CD4-positive, alpha-beta T cell treated with Interleukin-1 beta for 1 hour (primary cell): ENCODE data around the gene SEMA6D.

Source experiments
- DNase-seq, 2 donors: peaks; one replicate each; pipeline ENCODE4 v3.0.0-alpha.2; 2020 to 2022

The SEMA6D gene

GRCh38 chr15:47717036-47717612 lies at the start of gene SEMA6D:
Gene SEMA6D, plus strand, starts transcription at chr15:47717505. Its CDS starts 42,294 bp downstream, at chr15:47759799.
- no peak for DNase-seq

GRCh38 chr15:47669221-47669620 lies 48.1 kb upstream of the SEMA6D start:
- no peak for DNase-seq

DNA sequence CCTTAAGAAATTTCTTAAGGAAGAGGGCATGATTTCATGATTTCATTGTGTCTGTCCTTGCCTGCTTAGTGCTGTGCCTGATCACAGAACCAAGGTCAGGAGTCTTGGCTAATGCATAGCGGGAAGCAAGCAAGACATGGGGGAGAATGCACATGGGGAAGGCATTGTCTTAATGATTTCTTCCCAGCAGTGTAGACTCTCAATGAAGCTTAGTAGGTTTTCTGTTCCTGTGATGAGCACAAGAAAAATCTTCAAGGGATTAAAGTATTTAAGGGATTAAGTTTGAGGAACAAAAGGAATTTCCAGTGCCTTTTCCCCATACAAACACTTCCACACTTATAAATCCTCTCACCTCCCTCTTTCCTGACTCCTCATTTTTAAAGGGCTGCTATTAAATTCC lies 46.9 kb upstream of the SEMA6D start:
- no peak for DNase-seq

- no peak for DNase-seq
Observed at GRCh38 chr15:47673232-47673761, 44.0 kb upstream of the SEMA6D start.

- no peak for DNase-seq
Observed at GRCh38 chr15:47674586-47675232, 42.6 kb upstream of the SEMA6D start.

DNA sequence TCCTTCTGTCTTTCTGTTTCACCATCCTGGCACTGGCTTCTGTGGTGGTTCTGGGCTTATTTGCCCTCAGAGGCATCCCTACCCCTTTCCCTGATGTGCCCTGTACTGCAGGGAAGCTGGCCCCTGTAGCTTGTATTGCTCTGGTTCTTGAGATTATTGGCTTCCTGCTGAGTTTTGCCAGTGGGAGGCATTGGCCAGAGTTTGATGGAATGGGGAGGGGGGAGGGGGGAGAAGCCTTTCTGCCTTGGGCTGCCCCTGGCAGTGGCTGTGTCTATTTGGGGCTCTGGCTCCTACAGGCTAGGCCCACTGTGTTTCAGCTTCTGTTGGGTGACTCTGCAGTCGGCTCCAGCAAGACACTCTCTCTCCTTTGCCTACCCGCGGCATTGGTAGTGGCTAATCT lies 41.6 kb upstream of the SEMA6D start:
- DNase-seq: no peak

DNA sequence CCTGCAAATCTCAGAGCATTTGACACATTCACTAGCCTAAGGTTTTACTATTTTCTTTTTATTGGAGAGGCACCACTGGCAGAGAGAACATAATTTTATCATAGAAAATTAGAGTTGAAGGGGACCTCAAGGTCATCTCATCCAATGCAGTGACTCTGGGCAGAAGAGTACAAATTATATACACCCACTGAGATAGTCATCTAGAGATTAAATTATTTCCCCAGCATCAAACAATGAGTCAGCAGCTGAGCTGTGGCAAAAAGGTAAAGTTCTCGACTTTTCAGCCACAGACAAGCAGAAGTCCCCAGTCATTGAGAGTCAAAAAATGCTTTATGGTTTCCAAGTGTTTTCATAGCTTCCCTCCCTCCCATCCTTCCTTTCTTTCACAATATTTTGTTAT lies 39.3 kb upstream of the SEMA6D start:
- no peak for DNase-seq

- no peak for DNase-seq
Observed at GRCh38 chr15:47682661-47683060, 34.6 kb upstream of the SEMA6D start.

- no peak for DNase-seq
Observed at GRCh38 chr15:47685141-47685870, 32.0 kb upstream of the SEMA6D start.

DNA sequence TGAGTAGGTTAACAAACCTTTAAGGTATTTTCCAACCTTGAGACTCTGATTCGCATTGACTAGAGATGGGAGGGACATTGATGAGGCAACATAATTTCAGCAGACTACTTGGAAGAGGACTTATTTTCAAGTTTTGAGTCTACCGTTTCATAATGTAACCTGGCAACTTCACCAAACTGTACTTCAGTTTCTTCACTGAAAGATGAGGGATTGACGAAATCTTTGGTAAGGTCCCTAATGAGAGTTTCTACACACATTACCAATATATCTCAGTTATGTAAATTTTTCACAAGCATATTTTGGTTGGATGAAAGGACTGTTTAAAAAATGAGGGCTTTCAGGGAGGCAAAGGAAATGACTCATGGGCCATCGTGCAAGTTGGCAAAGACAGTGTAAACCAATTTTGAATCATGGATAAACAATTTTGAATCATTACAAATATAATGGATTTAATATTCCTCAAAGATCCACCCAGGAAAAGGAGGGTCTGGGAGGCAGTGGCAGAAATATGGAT lies 28.7 kb upstream of the SEMA6D start:
- no peak for DNase-seq

DNA sequence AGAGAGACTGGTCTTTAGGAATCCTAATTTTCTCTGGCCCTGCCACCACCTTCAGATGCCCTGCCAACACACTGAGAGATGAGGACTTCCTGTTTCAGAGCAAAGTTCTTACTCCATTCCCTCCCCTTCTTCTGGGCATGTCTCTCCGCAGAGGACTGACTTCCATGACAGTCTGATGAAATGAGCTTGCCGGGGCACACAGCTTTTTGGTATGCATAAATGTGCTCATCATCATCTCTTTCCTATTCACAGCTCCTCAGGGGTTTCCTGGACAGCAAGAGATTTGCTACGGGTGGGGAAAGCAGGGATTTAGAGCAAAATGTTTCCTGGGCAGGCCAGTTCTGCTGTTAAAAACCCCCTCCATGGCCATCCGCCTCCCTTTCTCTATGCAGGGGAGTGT lies 27.6 kb upstream of the SEMA6D start:
- no peak for DNase-seq

- DNase-seq: no peak
Observed at GRCh38 chr15:47691882-47692281, 25.4 kb upstream of the SEMA6D start.

GRCh38 chr15:47696351-47696750 lies 21.0 kb upstream of the SEMA6D start:
- DNase-seq: no peak

- no peak for DNase-seq
Observed at GRCh38 chr15:47705281-47705997, 11.9 kb upstream of the SEMA6D start.

GRCh38 chr15:47707391-47707790 lies 9.9 kb upstream of the SEMA6D start:
- DNase-seq: no peak

DNA sequence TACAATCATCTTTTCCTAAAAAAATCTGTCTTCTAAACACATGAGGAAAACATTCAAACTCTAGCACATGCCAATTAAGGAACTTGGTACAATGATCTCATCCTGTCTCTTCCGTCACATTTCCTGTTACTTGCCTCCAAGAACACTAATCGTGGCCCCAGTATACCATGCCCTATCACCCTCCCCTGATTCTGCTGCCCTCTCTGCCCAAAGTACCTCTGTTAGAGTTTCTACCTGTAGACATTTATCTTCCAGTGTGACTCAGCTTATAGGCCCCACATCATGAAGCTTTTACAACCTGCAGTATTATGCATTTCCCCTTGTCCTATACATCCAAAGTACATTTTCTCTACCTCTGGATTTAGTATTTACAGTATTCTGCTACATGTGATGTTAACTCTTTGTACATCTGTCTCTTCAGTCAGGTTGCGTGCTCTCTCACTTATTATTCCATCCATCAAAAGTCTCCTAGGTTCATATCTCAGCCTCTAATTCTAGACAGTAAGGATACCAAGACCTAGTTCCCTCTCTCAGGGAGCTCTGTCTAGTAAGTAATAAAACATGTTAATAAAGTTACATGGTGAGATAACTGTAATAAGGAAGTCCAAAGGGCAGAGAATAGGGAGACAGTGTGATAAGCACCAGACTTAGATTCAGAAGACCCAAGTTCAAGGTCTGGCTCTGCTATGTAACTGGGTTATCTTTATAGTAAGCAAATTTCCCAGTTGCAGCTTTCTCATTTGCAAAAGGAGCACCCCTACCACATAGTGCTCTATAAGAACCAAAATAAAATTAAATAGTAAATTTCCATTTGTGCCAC lies 8.9 kb upstream of the SEMA6D start:
- DNase-seq: no peak

GRCh38 chr15:47711655-47712054 lies 5.7 kb upstream of the SEMA6D start:
- no peak for DNase-seq

DNA sequence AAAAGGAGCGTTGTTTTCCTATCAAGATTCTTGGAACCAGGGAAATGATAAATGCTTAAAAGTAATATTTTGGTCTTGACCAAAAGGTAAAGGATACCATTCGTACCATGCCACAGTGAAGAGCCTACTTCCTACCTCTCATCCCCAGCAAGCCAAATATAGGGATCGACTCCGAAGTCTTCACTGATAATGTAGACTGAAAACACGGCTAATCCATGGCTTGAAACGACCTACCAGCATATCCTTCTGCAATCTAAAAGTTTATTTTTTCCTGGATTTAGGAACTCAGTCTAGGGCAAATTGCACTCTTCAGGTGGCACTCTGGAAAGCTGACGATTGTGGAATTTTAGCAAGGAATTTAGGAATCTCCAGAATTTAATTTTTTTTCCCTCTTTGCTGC lies 1.9 kb upstream of the SEMA6D start:
- DNase-seq: no peak

DNA sequence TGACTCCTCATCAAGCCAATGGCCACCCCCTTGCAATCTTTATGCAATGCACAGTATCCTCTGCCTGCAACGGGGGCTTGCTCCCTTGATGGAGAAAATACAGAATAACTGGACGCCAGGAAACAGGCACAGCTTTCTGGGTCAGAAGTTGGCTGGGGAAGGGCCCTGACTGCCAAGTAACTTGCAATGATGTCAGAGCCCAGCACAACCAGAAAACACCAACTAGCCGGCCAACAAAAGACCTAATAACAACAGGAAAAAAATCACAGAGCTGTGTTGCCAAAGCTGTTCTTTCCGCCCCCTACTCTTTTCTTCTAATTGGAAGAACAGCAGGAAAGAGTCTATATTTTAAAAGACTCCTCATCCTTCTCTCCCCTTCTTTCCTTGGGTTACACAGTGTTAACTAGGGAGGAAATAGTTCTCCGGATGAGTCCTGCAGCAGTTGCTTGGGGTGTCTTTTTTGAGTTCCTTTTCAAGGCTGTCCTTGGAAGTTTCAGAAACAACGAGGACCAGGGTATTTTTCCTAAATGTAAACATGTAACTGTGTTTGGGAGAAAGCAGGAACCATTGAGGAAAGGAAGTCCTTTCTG lies 1.4 kb upstream of the SEMA6D start:
- DNase-seq: no peak

- DNase-seq: no peak
Observed at GRCh38 chr15:47716516-47716915, 789 bp upstream of the SEMA6D start.

DNA sequence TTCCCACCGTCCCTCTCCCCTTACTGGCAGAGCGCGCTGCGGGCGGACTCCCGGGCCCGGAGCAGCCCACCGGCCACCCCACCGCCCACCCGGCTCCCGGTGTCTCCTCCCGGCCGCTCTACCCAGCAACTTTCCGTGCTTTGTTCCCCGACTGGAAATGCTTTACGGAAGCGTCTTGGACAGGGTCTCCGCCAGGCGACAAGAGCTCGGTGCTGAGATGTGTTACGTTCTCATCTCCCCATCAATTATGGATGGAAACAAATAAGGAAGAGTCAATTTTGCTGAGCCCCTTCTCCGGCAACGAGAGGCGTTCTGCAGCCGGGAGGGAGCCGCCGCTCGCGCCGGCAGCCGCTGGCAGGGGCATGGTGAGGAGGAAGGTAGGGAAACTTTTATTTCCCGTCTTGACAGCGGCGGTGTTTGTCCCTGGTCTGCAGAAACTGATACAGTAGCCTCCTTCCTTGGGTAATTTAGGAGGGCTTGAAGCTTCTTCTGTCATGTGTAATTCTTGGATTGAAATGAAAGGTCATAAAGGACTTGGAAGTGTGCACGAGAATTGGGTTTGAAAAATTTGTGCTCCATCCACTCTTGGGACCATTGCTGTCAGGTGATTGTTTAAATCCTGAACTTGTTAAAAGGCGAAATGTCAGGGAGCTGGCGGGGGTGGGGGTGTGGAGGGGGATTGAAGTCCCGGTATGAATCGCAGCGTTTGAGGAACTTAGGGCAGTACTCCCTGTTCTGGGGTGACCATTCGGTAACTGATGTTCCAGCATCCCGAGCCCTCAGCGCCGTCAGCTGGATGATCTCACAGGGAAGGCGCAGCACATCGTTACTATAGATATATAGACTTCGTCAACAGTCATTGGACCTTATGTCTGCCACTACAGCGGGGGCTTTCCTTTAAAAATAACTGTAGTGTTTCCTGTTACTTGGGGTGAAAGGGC lies 1.5 kb downstream of the SEMA6D start:
- no peak for DNase-seq
